CD14-positive monocyte (primary cell): ENCODE results near the gene GIMAP5. TPM values are rescaled to one million over a fixed set of nuclear protein-coding genes. Genes with fewer than 3 reads are reported as not detected.

Experiments
- DNase-seq, 3 donors: peaks; one replicate each; pipeline ENCODE4 v3.0.0-alpha.2; 2011 to 2022
- H2AFZ ChIP-seq: 2 replicates; pipeline ENCODE4 v1.6.0; 2012; ENCODE audit warnings: mild to moderate bottlenecking, low read depth, low read length, inconsistent platforms; ENCODE audit not compliant: insufficient read depth, poor library complexity, severe bottlenecking
- H3K27ac ChIP-seq, 2 donors: 1 replicate in 1 of 2; 2 replicates in 1 of 2; pipeline ENCODE4 v1.5.1; 2012 to 2013; ENCODE audit warnings: low read length in 2 of 2, control low read depth in 1 of 2, inconsistent platforms in 1 of 2, low read depth in 1 of 2, mild to moderate bottlenecking in 1 of 2
- H3K27me3 ChIP-seq, 2 donors: one replicate each; pipeline versions ENCODE4 v1.6.0 to v1.6.1; 2011 to 2013; ENCODE audit warnings: low read length in 2 of 2; ENCODE audit not compliant: control insufficient read depth in 2 of 2, insufficient read depth in 2 of 2
- H3K36me3 ChIP-seq, 2 donors: replicated peaks in 1 of 2; 1 replicate in 1 of 2; 2 replicates in 1 of 2; pipeline versions ENCODE4 v1.5.1 to v1.6.1; 2012 to 2013; ENCODE audit warnings: low read length in 2 of 2, control low read depth in 1 of 2, inconsistent platforms in 1 of 2, mild to moderate bottlenecking in 1 of 2; ENCODE audit not compliant: insufficient read depth in 2 of 2, control insufficient read depth in 1 of 2
- H3K4me1 ChIP-seq, 2 donors: 1 replicate in 1 of 2; 2 replicates in 1 of 2; pipeline versions ENCODE4 v1.5.1 to v1.6.1; 2012 to 2013; ENCODE audit warnings: low read length in 2 of 2, control low read depth in 1 of 2, inconsistent platforms in 1 of 2, mild to moderate bottlenecking in 1 of 2, moderate library complexity in 1 of 2; ENCODE audit not compliant: insufficient read depth in 2 of 2, control insufficient read depth in 1 of 2
- H3K4me2 ChIP-seq: replicated peaks from 2 replicates; pipeline ENCODE3; 2012; ENCODE audit warnings: low read length, moderate library complexity, mild to moderate bottlenecking; ENCODE audit not compliant: poor library complexity, severe bottlenecking; ENCODE audit errors: extremely low read depth
- H3K4me3 ChIP-seq, 3 experiments: fragments of 200-600 bp in 1 of 3; sonication (generic) in 1 of 3; replicated peaks in 1 of 3; 1 replicate in 2 of 3; 2 replicates in 1 of 3; pipeline ENCODE4 v1.5.1; 2011 to 2013; ENCODE audit warnings: low read length in 3 of 3, mild to moderate bottlenecking in 3 of 3, control low read depth in 2 of 3, low read depth in 2 of 3, inconsistent platforms in 1 of 3, moderate library complexity in 1 of 3
- H3K79me2 ChIP-seq: 2 replicates; pipeline ENCODE4 v1.6.0; 2012; ENCODE audit warnings: mild to moderate bottlenecking, control low read depth, inconsistent platforms, low read length, moderate library complexity; ENCODE audit not compliant: insufficient read depth
- H3K9ac ChIP-seq: 2 replicates; pipeline ENCODE4 v1.6.0; 2017; ENCODE audit warnings: low read length, mild to moderate bottlenecking; ENCODE audit not compliant: insufficient read depth, poor library complexity, severe bottlenecking
- H3K9me3 ChIP-seq, 2 donors: replicated peaks in 1 of 2; 1 replicate in 1 of 2; 2 replicates in 1 of 2; pipeline versions ENCODE4 v1.5.1 to v1.6.1; 2012 to 2013; ENCODE audit warnings: low read length in 2 of 2, control low read depth in 1 of 2; ENCODE audit not compliant: control insufficient read depth in 1 of 2, insufficient read depth in 1 of 2
- H4K20me1 ChIP-seq: 2 replicates; pipeline ENCODE4 v1.6.0; 2012; ENCODE audit warnings: mild to moderate bottlenecking, low read length, control low read depth, moderate library complexity; ENCODE audit not compliant: insufficient read depth
- H3K27ac Mint-ChIP-seq, 7 donors: one replicate each; pipeline ENCODE4 v1.8.0; 2020; ENCODE audit warnings: mild to moderate bottlenecking in 7 of 7, mixed read lengths in 7 of 7, moderate library complexity in 6 of 7, inconsistent platforms in 2 of 7
- H3K27me3 Mint-ChIP-seq, 3 donors: one replicate each; pipeline ENCODE4 v1.8.0; 2021 to 2022; ENCODE audit warnings: low read depth in 3 of 3, mild to moderate bottlenecking in 3 of 3, mixed read lengths in 3 of 3, moderate library complexity in 3 of 3, inconsistent platforms in 1 of 3
- H3K36me3 Mint-ChIP-seq, 2 donors: one replicate each; pipeline ENCODE4 v1.8.0; 2020; ENCODE audit warnings: mixed read lengths in 2 of 2, inconsistent platforms in 1 of 2, mild to moderate bottlenecking in 1 of 2
- H3K4me1 Mint-ChIP-seq: one replicate; pipeline ENCODE4 v1.8.0; 2020; ENCODE audit warnings: mild to moderate bottlenecking, mixed read lengths
- H3K4me3 Mint-ChIP-seq, 2 donors: one replicate each; pipeline ENCODE4 v1.8.0; 2020; ENCODE audit warnings: mild to moderate bottlenecking in 2 of 2, mixed read lengths in 2 of 2, moderate library complexity in 1 of 2
- H3K9me3 Mint-ChIP-seq, 7 donors: one replicate each; pipeline ENCODE4 v1.8.0; 2020 to 2022; ENCODE audit warnings: mixed read lengths in 7 of 7, mild to moderate bottlenecking in 6 of 7, moderate library complexity in 6 of 7, inconsistent platforms in 2 of 7
- CTCF ChIP-seq: fragments of 200-600 bp; IDR thresholded peaks from one replicate; pipeline ENCODE4 v1.8.0; 2022; ENCODE audit warnings: antibody characterized with exemption, mild to moderate bottlenecking
- WGBS: methylation state at CpG from one replicate; pipeline ENCODE4 v1.1.5; 2013; ENCODE audit warnings: missing lambda C conversion rate; ENCODE audit not compliant: insufficient coverage; 5-methylcytosine and 5-hydroxymethylcytosine counted together
- intact Hi-C, 2 donors: fragments of 100-400 bp; cut with micrococcal nuclease; formaldehyde crosslinking; loops; one replicate each; pipeline versions ENCODE4 v1.15.0 to v1.15.1; 2023
- polyA plus RNA-seq, 3 donors: library from polyadenylated mRNA; depleted of rRNA in 1 of 3; unstranded in 2 of 3; stranded (reverse) in 1 of 3; fragments of 300-500 nt in 2 of 3; fragments of >200 nt in 1 of 3; fragmentation: Illumina TruSeq in 2 of 3; gene quantifications; 1 replicate in 2 of 3; 2 replicates in 1 of 3; pipeline ENCODE4 v1.2.3, GENCODE V29; 2012 to 2021

The GIMAP5 gene
- polyA plus RNA-seq, 3 donors = 13.4 to 17.1 (median 14.4) TPM

DNA sequence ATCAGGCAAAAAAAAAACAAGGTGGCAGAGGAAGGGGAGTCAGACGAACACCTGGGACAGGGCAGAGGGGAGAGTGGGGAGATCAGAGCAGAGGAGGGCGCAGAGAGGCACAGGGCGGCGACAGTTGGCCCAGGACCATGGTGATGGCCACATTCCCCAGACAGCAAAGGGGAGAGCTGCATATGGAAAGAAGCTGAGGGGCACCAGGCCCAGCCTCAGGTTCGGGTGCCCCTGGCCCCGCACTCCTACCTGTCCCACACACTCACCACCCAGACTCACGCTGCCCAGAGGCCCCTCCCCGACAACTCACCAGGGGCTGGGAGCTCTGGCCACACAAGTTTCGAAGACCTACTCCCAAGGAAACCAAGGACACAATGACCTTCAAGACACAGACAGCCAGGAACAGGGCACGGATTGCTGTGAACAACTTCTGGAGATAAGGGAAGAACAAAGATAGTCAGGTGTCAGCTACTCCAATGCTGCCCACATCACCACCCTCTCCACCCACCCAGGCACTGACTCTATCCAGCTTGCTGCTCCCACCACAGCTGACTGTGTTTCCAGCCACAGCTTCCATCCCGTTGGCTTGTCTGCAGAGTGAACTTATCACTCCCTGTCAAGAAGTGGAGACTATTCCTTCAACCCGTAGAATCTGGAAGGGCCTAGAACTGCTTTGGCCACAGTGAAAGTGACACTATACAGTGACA lies 54.7 kb downstream of the GIMAP5 start:
- TF ChIP-seq CTCF = no peak
- intact Hi-C loops = no loop called here
- no peaks in the 10 kb centered on the region for H3K9me3 ChIP-seq

More for the DNA sequence above, 54.7 kb downstream of the GIMAP5 start:
- Histone ChIP-seq H2AFZ (no peak overlapping the region), H3K79me2 (peaks cover 5% of the 10 kb centered on the region), H4K20me1 (peaks cover 32% of the 10 kb centered on the region), H3K9ac (no peak overlapping the region), H3K4me2 (no peak overlapping the region), H3K27me3 (peaks cover 0 to 6% of the 10 kb centered on the region in 2 donors), H3K27ac (no peak overlapping the region), H3K4me1 (peaks cover 26 to 55% of the 10 kb centered on the region in 2 donors), H3K4me3 (no peak overlapping the region), H3K36me3 (peaks cover 0 to 74% of the 10 kb centered on the region in 2 donors)
- Mint-ChIP-seq H3K36me3 (peaks cover 7 to 20% of the 10 kb centered on the region in 2 donors), H3K4me1 (peaks cover 53% of the 10 kb centered on the region), H3K27me3 (peaks cover 0 to 6% (median 5%) of the 10 kb centered on the region in 3 donors), H3K27ac (peak overlapping the region in 3 of 7 donors; percentile 8 to 76 (median 47)), H3K4me3 (no peak overlapping the region), H3K9me3 (peaks cover 0 to 1% (median 0%) of the 10 kb centered on the region in 7 donors)
- WGBS = 94% methylated on average over 9 of the region's 12 CpGs
- no peak for DNase-seq

Other genes starting within 250 kb of the GIMAP5 start
- gene GIMAP7, start 222.5 kb upstream of the GIMAP5 start, polyA plus RNA-seq = 100 to 1,000 TPM in 1 of 3 donors, 10 to 100 TPM in 2; 26.2 to 115 (median 54.5) TPM
- gene GIMAP4, start 170.0 kb upstream of the GIMAP5 start, polyA plus RNA-seq = 100 to 1,000 TPM in 2 of 3 donors, 10 to 100 TPM in 1; 37.3 to 269 (median 167) TPM
- 10 to 100 TPM; 16.2 to 70.2 (median 57.0) TPM for gene GIMAP6, start 105.0 kb upstream of the GIMAP5 start, polyA plus RNA-seq
- 10 to 100 TPM; 45.6 to 63.8 (median 47.0) TPM for gene GIMAP2, start 51.7 kb upstream of the GIMAP5 start, polyA plus RNA-seq
- 10 to 100 TPM; 10.9 to 19.6 (median 11.4) TPM for gene GIMAP1, start 20.8 kb upstream of the GIMAP5 start, polyA plus RNA-seq
- 1,000 to 10,000 TPM in 1 of 3 donors, 100 to 1,000 TPM in 1, 10 to 100 TPM in 1; 30.6 to 1,279 (median 415) TPM for gene TMEM176B, start 62.9 kb downstream of the GIMAP5 start, polyA plus RNA-seq
- gene TMEM176A, start 63.4 kb downstream of the GIMAP5 start, polyA plus RNA-seq = 100 to 1,000 TPM in 2 of 3 donors, 10 to 100 TPM in 1; 14.1 to 285 (median 129) TPM
- under 1 TPM in 2 of 3 donors, not detected in 1; 0.16 to 0.31 TPM for gene AOC1, start 115.1 kb downstream of the GIMAP5 start, polyA plus RNA-seq
- not detected for gene KCNH2, start 240.9 kb downstream of the GIMAP5 start, polyA plus RNA-seq